Measurements from ENCODE around the gene ENTPD7.

The ENTPD7 gene

DNA sequence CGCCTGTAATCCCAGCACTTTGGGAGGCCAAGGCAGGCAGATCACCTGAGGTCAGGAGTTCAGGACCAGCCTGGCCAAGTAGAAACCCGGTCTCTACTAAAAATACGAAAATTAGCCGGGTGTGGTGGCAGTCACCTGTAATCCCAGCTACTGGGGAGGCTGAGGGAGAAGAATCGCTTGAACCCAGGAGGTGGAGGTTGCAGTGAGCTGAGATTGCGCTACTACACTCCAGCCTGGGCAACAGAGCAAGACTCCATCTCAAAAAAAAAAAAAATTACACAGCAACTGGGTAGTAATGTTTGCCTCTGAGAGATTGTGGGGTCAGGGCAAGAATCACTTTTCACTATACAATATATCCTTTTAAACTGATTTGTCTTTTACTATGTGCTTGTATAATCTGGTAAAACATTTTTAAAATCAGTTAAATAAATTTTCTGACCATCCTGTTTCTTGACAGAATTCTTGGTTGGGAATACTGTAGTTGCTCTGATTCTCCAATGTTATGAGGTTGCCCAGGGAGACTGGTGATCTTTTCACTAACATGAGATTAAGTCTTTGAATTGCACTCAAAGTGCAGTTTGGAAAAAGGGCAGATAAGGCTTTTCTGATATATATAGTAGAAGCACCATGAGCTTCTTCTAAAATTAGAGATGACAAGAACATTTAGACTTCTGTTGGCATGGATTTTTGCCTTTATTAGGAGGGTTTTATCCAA, 1.5 kb downstream of the ENTPD7 start:
- no peaks in the 10 kb centered on the region for H3K9me3 ChIP-seq (ENCODE audit: control insufficient read depth, insufficient read depth, low read length)
- no peak overlapping the region for H3K9ac ChIP-seq (ENCODE audit: low read depth, low read length)
- H3K4me1 ChIP-seq (ENCODE audit: insufficient read depth, low read length), result no peaks in the 10 kb centered on the region
- H3K36me3 ChIP-seq (ENCODE audit: insufficient read depth, low read length), result no peaks in the 10 kb centered on the region

- Histone ChIP-seq H3K4me1 (ENCODE audit: insufficient read depth, low read length) (no peaks in the 10 kb centered on the region), H3K9me3 (ENCODE audit: control insufficient read depth, insufficient read depth, low read length) (no peaks in the 10 kb centered on the region), H3K9ac (ENCODE audit: low read depth, low read length) (no peak overlapping the region), H3K36me3 (ENCODE audit: insufficient read depth, low read length) (no peaks in the 10 kb centered on the region)
These were observed 2.1 kb downstream of the ENTPD7 start for GRCh38 chr10:99661377-99661763.

- Histone ChIP-seq H3K9ac (ENCODE audit: low read depth, low read length) (no peak overlapping the region), H3K4me1 (ENCODE audit: insufficient read depth, low read length) (no peaks in the 10 kb centered on the region), H3K36me3 (ENCODE audit: insufficient read depth, low read length) (no peaks in the 10 kb centered on the region), H3K9me3 (ENCODE audit: control insufficient read depth, insufficient read depth, low read length) (no peaks in the 10 kb centered on the region)
These were observed 6.0 kb downstream of the ENTPD7 start for GRCh38 chr10:99665304-99665703.

DNA sequence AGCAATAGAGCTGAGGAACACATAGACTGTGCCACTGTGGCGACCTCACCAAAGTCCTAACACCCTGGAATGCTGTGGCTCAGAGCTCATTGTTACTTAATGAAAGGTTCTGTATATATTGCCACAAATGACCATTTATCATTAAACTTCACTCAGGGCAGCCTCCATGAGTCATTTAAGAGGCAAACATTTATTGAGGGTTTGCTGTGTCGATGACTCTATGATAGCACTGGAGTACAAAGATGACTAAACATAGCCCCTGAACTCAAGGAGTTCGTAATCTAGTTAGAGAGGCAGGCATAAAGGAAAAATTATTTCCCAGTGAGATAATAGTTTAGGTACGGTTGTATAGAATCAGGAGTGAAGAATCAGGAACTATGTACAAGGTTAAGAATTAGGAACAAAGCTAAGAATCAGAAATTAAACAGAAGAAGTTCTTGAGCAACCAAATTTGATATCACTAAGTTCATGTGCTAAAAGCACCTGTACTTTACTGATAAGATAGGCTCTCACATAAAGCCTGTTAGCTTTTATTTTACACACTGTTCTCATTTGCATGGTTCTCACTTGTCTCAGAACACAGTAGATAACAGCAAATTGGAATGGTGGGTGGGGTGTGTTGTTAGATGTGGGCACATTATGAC, 7.9 kb downstream of the ENTPD7 start:
- Histone ChIP-seq H3K9me3 (ENCODE audit: control insufficient read depth, insufficient read depth, low read length) (no peaks in the 10 kb centered on the region), H3K4me1 (ENCODE audit: insufficient read depth, low read length) (no peaks in the 10 kb centered on the region), H3K9ac (ENCODE audit: low read depth, low read length) (no peak overlapping the region), H3K36me3 (ENCODE audit: insufficient read depth, low read length) (no peaks in the 10 kb centered on the region)

- H3K36me3 ChIP-seq (ENCODE audit: insufficient read depth, low read length), result no peaks in the 10 kb centered on the region
- H3K9ac ChIP-seq (ENCODE audit: low read depth, low read length), result no peak overlapping the region
- H3K4me1 ChIP-seq (ENCODE audit: insufficient read depth, low read length), result no peaks in the 10 kb centered on the region
- H3K9me3 ChIP-seq (ENCODE audit: control insufficient read depth, insufficient read depth, low read length), result no peaks in the 10 kb centered on the region
These were observed 12.1 kb downstream of the ENTPD7 start for GRCh38 chr10:99671386-99671785.

GRCh38 chr10:99672884-99673283, 13.6 kb downstream of the ENTPD7 start:
- H3K9ac ChIP-seq (ENCODE audit: low read depth, low read length), result no peak overlapping the region
- no peaks in the 10 kb centered on the region for H3K9me3 ChIP-seq (ENCODE audit: control insufficient read depth, insufficient read depth, low read length)
- H3K4me1 ChIP-seq (ENCODE audit: insufficient read depth, low read length), result no peaks in the 10 kb centered on the region
- no peaks in the 10 kb centered on the region for H3K36me3 ChIP-seq (ENCODE audit: insufficient read depth, low read length)

DNA sequence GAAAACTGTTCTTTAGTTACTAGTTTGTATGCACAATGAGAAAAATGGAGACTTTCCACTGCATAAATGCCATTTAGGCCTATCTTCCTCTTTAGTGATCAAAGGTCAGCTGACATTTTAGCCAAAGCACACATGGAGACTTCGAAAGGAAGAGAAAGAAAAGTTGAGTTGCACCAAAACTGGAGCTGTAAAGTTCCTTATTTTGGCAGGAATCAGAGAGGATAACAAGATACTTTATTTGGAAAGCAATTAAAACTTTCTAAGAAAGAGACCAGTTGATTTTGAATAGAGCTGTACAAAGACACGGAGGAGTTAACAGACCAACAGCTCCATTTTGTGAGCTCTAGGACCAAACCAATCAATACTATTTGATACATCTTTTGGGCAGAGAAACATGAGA, 14.2 kb downstream of the ENTPD7 start:
- no peaks in the 10 kb centered on the region for H3K4me1 ChIP-seq (ENCODE audit: insufficient read depth, low read length)
- H3K9ac ChIP-seq (ENCODE audit: low read depth, low read length), result no peak overlapping the region
- H3K9me3 ChIP-seq (ENCODE audit: control insufficient read depth, insufficient read depth, low read length), result no peaks in the 10 kb centered on the region
- H3K36me3 ChIP-seq (ENCODE audit: insufficient read depth, low read length), result no peaks in the 10 kb centered on the region

GRCh38 chr10:99674762-99675161, 15.5 kb downstream of the ENTPD7 start:
- no peak overlapping the region for H3K9ac ChIP-seq (ENCODE audit: low read depth, low read length)
- H3K36me3 ChIP-seq (ENCODE audit: insufficient read depth, low read length), result no peaks in the 10 kb centered on the region
- no peaks in the 10 kb centered on the region for H3K9me3 ChIP-seq (ENCODE audit: control insufficient read depth, insufficient read depth, low read length)
- no peaks in the 10 kb centered on the region for H3K4me1 ChIP-seq (ENCODE audit: insufficient read depth, low read length)

- no peaks in the 10 kb centered on the region for H3K36me3 ChIP-seq (ENCODE audit: insufficient read depth, low read length)
- H3K9me3 ChIP-seq (ENCODE audit: control insufficient read depth, insufficient read depth, low read length), result no peaks in the 10 kb centered on the region
- H3K4me1 ChIP-seq (ENCODE audit: insufficient read depth, low read length), result no peaks in the 10 kb centered on the region
- H3K9ac ChIP-seq (ENCODE audit: low read depth, low read length), result no peak overlapping the region
These were observed 17.1 kb downstream of the ENTPD7 start for GRCh38 chr10:99676426-99676825.

GRCh38 chr10:99676895-99677294, 17.6 kb downstream of the ENTPD7 start:
- no peaks in the 10 kb centered on the region for H3K4me1 ChIP-seq (ENCODE audit: insufficient read depth, low read length)
- H3K36me3 ChIP-seq (ENCODE audit: insufficient read depth, low read length), result no peaks in the 10 kb centered on the region
- no peak overlapping the region for H3K9ac ChIP-seq (ENCODE audit: low read depth, low read length)

DNA sequence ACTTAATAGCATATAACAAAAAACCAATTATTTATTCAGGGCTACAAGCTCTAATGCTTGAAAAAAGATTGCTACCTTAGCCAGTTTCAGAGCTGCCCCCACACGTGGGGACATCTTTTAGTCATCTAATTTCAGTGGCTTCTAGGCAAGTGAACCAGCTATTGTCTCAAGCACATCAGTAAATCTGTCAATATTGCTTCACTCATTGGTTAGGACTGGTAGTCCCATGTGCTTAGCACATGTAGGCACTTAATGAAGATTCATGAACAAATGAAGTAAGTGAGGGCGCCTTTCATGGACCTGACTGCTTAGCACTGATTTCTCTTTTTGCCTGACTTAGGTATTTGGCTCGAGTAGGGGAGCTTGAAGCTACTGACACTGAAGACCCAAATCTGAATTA, 19.6 kb downstream of the ENTPD7 start:
- no peaks in the 10 kb centered on the region for H3K4me1 ChIP-seq (ENCODE audit: insufficient read depth, low read length)
- no peaks in the 10 kb centered on the region for H3K36me3 ChIP-seq (ENCODE audit: insufficient read depth, low read length)
- no peak overlapping the region for H3K9ac ChIP-seq (ENCODE audit: low read depth, low read length)

More at GRCh38 chr10:99676895-99677294, 17.6 kb downstream of the ENTPD7 start:
- H3K9me3 ChIP-seq (ENCODE audit: control insufficient read depth, insufficient read depth, low read length), result no peaks in the 10 kb centered on the region

DNA sequence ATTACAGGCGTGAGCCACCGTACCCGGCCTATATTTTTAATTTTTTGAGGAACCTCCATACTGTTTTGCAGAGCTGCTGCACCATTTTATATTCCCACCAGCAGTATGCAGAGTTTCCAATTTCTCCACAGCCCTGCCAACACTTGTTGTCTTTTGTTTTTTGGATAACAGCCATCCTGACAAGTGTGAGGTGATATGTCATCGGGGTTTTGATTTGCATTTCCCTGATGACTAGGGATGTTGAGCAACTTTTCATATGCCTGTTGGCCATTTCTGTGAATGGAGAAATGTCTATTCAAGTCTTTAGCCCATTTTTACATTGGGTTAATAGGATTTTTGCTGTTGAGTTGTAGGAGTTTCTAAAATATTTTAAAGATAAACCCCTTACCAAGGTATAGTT, 22.2 kb downstream of the ENTPD7 start:
- Histone ChIP-seq H3K9me3 (ENCODE audit: control insufficient read depth, insufficient read depth, low read length) (no peaks in the 10 kb centered on the region), H3K4me1 (ENCODE audit: insufficient read depth, low read length) (no peaks in the 10 kb centered on the region), H3K9ac (ENCODE audit: low read depth, low read length) (no peak overlapping the region), H3K36me3 (ENCODE audit: insufficient read depth, low read length) (no peaks in the 10 kb centered on the region)

More for the DNA sequence above, 19.6 kb downstream of the ENTPD7 start:
- no peaks in the 10 kb centered on the region for H3K9me3 ChIP-seq (ENCODE audit: control insufficient read depth, insufficient read depth, low read length)

- Histone ChIP-seq H3K4me1 (ENCODE audit: insufficient read depth, low read length) (no peaks in the 10 kb centered on the region), H3K9me3 (ENCODE audit: control insufficient read depth, insufficient read depth, low read length) (no peaks in the 10 kb centered on the region), H3K9ac (ENCODE audit: low read depth, low read length) (no peak overlapping the region), H3K36me3 (ENCODE audit: insufficient read depth, low read length) (no peaks in the 10 kb centered on the region)
These were observed 22.7 kb downstream of the ENTPD7 start for GRCh38 chr10:99682032-99682431.

DNA sequence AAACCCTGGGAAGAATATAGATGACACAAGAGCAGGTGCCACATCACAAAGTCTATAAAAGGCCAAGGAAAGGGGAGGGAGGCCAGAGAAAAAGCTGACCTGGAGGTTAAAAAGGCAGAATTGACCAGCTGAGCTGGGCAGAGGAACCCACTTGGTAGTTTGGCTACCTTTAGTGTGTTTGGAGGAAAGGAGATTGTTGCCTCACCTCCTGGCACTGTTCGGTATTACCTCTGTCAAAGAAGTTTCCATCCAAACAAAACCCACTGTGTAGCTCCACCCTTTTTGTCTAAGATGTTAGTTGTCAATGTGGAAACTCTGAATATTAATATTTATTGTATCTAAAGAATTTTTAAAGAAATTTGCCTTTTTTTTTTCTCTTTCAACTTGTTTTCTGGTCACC, 23.4 kb downstream of the ENTPD7 start:
- H3K9ac ChIP-seq (ENCODE audit: low read depth, low read length), result no peak overlapping the region
- H3K4me1 ChIP-seq (ENCODE audit: insufficient read depth, low read length), result no peaks in the 10 kb centered on the region
- no peaks in the 10 kb centered on the region for H3K36me3 ChIP-seq (ENCODE audit: insufficient read depth, low read length)
- no peaks in the 10 kb centered on the region for H3K9me3 ChIP-seq (ENCODE audit: control insufficient read depth, insufficient read depth, low read length)

- Histone ChIP-seq H3K9me3 (ENCODE audit: control insufficient read depth, insufficient read depth, low read length) (no peaks in the 10 kb centered on the region), H3K4me1 (ENCODE audit: insufficient read depth, low read length) (no peaks in the 10 kb centered on the region), H3K36me3 (ENCODE audit: insufficient read depth, low read length) (no peaks in the 10 kb centered on the region), H3K9ac (ENCODE audit: low read depth, low read length) (no peak overlapping the region)
These were observed 26.3 kb downstream of the ENTPD7 start for GRCh38 chr10:99685597-99685967.
